Thymus (tissue), 2 donors: ENCODE measurements around the gene SBK3. TPM values are rescaled to one million over a fixed set of nuclear protein-coding genes. Genes with fewer than 3 reads are reported as not detected.

Experiments used
- polyA plus RNA-seq: library from polyadenylated mRNA; stranded (reverse); fragments of 200-250 nt; gene quantifications from one replicate; pipeline ENCODE4 v1.2.3, GENCODE V29; 2013
- total RNA-seq: library from RNA; stranded (reverse); fragments of 120-200 nt; gene quantifications from one replicate; pipeline ENCODE4 v1.2.4, GENCODE V29; 2013
- donor health status: healthy.

The SBK3 gene
- total and polyA plus RNA-seq, 2 donors = 0.11 TPM; not detected in 1

Other genes starting within 250 kb of the SBK3 start
- gene TMEM150B, start 220.2 kb downstream of the SBK3 start, total RNA-seq = 0.76 TPM
- 2.0 TPM for gene TMEM150B, start 220.2 kb downstream of the SBK3 start, polyA plus RNA-seq
- gene KMT5C, start 205.7 kb downstream of the SBK3 start, total RNA-seq = 7.7 TPM
- gene KMT5C, start 205.7 kb downstream of the SBK3 start, polyA plus RNA-seq = 23.5 TPM
- gene COX6B2, start 190.8 kb downstream of the SBK3 start, total RNA-seq = 2.6 TPM
- 40.4 TPM for gene COX6B2, start 190.8 kb downstream of the SBK3 start, polyA plus RNA-seq
- not detected for gene GARIN5B, start 182.3 kb downstream of the SBK3 start, total RNA-seq
- gene GARIN5B, start 182.3 kb downstream of the SBK3 start, polyA plus RNA-seq = 0.05 TPM
- gene IL11, start 175.1 kb downstream of the SBK3 start, total RNA-seq = 0.38 TPM
- gene IL11, start 175.1 kb downstream of the SBK3 start, polyA plus RNA-seq = 1.5 TPM
- 0.14 TPM for gene TMEM190, start 168.7 kb downstream of the SBK3 start, total RNA-seq
- gene TMEM190, start 168.7 kb downstream of the SBK3 start, polyA plus RNA-seq = 3.4 TPM
- 2.5 TPM for gene TMEM238, start 161.3 kb downstream of the SBK3 start, total RNA-seq
- 0.23 TPM for gene TMEM238, start 161.3 kb downstream of the SBK3 start, polyA plus RNA-seq
- 667 TPM for gene RPL28, start 159.6 kb downstream of the SBK3 start, total RNA-seq
- 2,578 TPM for gene RPL28, start 159.6 kb downstream of the SBK3 start, polyA plus RNA-seq
- 120 TPM for gene UBE2S, start 137.8 kb downstream of the SBK3 start, total RNA-seq
- 14.6 TPM for gene UBE2S, start 137.8 kb downstream of the SBK3 start, polyA plus RNA-seq
- 0.05 TPM for gene SHISA7, start 102.2 kb downstream of the SBK3 start, total RNA-seq
- gene SHISA7, start 102.2 kb downstream of the SBK3 start, polyA plus RNA-seq = 0.11 TPM
- 26.4 TPM for gene ISOC2, start 83.9 kb downstream of the SBK3 start, total RNA-seq
- 24.8 TPM for gene ISOC2, start 83.9 kb downstream of the SBK3 start, polyA plus RNA-seq
- not detected for gene C19orf85, start 80.8 kb downstream of the SBK3 start, total RNA-seq
- gene C19orf85, start 80.8 kb downstream of the SBK3 start, polyA plus RNA-seq = not detected
- gene ZNF628, start 68.9 kb downstream of the SBK3 start, total RNA-seq = 1.1 TPM
- 4.8 TPM for gene ZNF628, start 68.9 kb downstream of the SBK3 start, polyA plus RNA-seq
- 116 TPM for gene NAT14, start 60.4 kb downstream of the SBK3 start, total RNA-seq
- 58.2 TPM for gene NAT14, start 60.4 kb downstream of the SBK3 start, polyA plus RNA-seq
- gene SSC5D, start 57.1 kb downstream of the SBK3 start, total RNA-seq = 0.80 TPM
- 1.8 TPM for gene SSC5D, start 57.1 kb downstream of the SBK3 start, polyA plus RNA-seq
- not detected for gene SBK2, start 8.4 kb downstream of the SBK3 start, total RNA-seq
- gene SBK2, start 8.4 kb downstream of the SBK3 start, polyA plus RNA-seq = not detected
- 2.3 TPM for gene ZNF579, start 35.3 kb upstream of the SBK3 start, total RNA-seq
- gene ZNF579, start 35.3 kb upstream of the SBK3 start, polyA plus RNA-seq = 5.5 TPM
- 4.6 TPM for gene FIZ1, start 54.0 kb upstream of the SBK3 start, total RNA-seq
- 11.9 TPM for gene FIZ1, start 54.0 kb upstream of the SBK3 start, polyA plus RNA-seq
- gene ZNF524, start 54.7 kb upstream of the SBK3 start, total RNA-seq = 13.3 TPM
- 25.0 TPM for gene ZNF524, start 54.7 kb upstream of the SBK3 start, polyA plus RNA-seq
- 0.85 TPM for gene ZNF865, start 60.1 kb upstream of the SBK3 start, total RNA-seq
- 7.2 TPM for gene ZNF865, start 60.1 kb upstream of the SBK3 start, polyA plus RNA-seq
- gene ZNF784, start 79.0 kb upstream of the SBK3 start, total RNA-seq = 2.7 TPM
- 5.4 TPM for gene ZNF784, start 79.0 kb upstream of the SBK3 start, polyA plus RNA-seq
- 6.4 TPM for gene ZNF580, start 95.5 kb upstream of the SBK3 start, total RNA-seq
- gene ZNF580, start 95.5 kb upstream of the SBK3 start, polyA plus RNA-seq = 32.9 TPM
- 19.0 TPM for gene ZNF581, start 98.1 kb upstream of the SBK3 start, total RNA-seq
- gene ZNF581, start 98.1 kb upstream of the SBK3 start, polyA plus RNA-seq = 22.9 TPM
- gene CCDC106, start 102.7 kb upstream of the SBK3 start, total RNA-seq = 6.2 TPM
- 17.2 TPM for gene CCDC106, start 102.7 kb upstream of the SBK3 start, polyA plus RNA-seq
- 137 TPM for gene U2AF2, start 109.5 kb upstream of the SBK3 start, total RNA-seq
- gene U2AF2, start 109.5 kb upstream of the SBK3 start, polyA plus RNA-seq = 123 TPM
- 9.9 TPM for gene EPN1, start 129.7 kb upstream of the SBK3 start, total RNA-seq
- 34.6 TPM for gene EPN1, start 129.7 kb upstream of the SBK3 start, polyA plus RNA-seq
- gene NLRP9, start 192.9 kb upstream of the SBK3 start, total RNA-seq = not detected
- gene NLRP9, start 192.9 kb upstream of the SBK3 start, polyA plus RNA-seq = 0.02 TPM
- gene RFPL4A, start 213.6 kb upstream of the SBK3 start, total RNA-seq = 0.33 TPM
- 0.23 TPM for gene RFPL4A, start 213.6 kb upstream of the SBK3 start, polyA plus RNA-seq
- 0.28 TPM for gene RFPL4AL1, start 223.6 kb upstream of the SBK3 start, total RNA-seq
- gene RFPL4AL1, start 223.6 kb upstream of the SBK3 start, polyA plus RNA-seq = 0.05 TPM